Lung (tissue), 12 donors: ENCODE results near the gene IP6K3. TPM values are rescaled to one million over a fixed set of nuclear protein-coding genes. Genes with fewer than 3 reads are reported as not detected.
A peak's percentile ranks its signal among the peaks of the same experiment; 100 is the strongest.

Experiments used
- ATAC-seq: fragments of 200-7000 bp; cut with Tn5 transposase; one replicate; pipeline ENCODE4 v1.9.1; 2020; ENCODE audit warnings: moderate number of reproducible peaks; ENCODE audit not compliant: insufficient read depth, low FRiP score
- DNase-seq, 3 donors: peaks; one replicate each; pipeline ENCODE4 v3.0.0-alpha.2; 2013 to 2017
- H3K27ac ChIP-seq, 2 donors: one replicate each; pipeline ENCODE4 v1.5.1; 2013; ENCODE audit warnings: mild to moderate bottlenecking in 2 of 2, moderate library complexity in 2 of 2, control low read depth in 1 of 2, inconsistent platforms in 1 of 2, low read depth in 1 of 2, low read length in 1 of 2
- H3K27me3 ChIP-seq, 3 donors: one replicate each; pipeline ENCODE4 v1.5.1; 2013; ENCODE audit warnings: low read length in 2 of 3; ENCODE audit not compliant: control insufficient read depth in 3 of 3, insufficient read depth in 3 of 3
- H3K36me3 ChIP-seq, 4 donors: one replicate each; pipeline ENCODE4 v1.5.1; 2013; ENCODE audit warnings: low read length in 4 of 4, mild to moderate bottlenecking in 1 of 4, moderate library complexity in 1 of 4; ENCODE audit not compliant: control insufficient read depth in 4 of 4, insufficient read depth in 4 of 4
- H3K4me1 ChIP-seq, 5 donors: one replicate each; pipeline ENCODE4 v1.5.1; 2013; ENCODE audit warnings: low read length in 5 of 5, mild to moderate bottlenecking in 2 of 5, moderate library complexity in 1 of 5; ENCODE audit not compliant: control insufficient read depth in 5 of 5, insufficient read depth in 5 of 5
- H3K4me3 ChIP-seq: one replicate; pipeline ENCODE4 v1.5.1; 2013; ENCODE audit warnings: mild to moderate bottlenecking, control low read depth, moderate library complexity
- H3K9ac ChIP-seq, 2 donors: one replicate each; pipeline ENCODE4 v1.5.1; 2013; ENCODE audit warnings: low read length in 2 of 2, control low read depth in 1 of 2; ENCODE audit not compliant: insufficient read depth in 1 of 2
- H3K9me3 ChIP-seq, 4 donors: one replicate each; pipeline ENCODE4 v1.5.1; 2013; ENCODE audit warnings: low read length in 3 of 4, mild to moderate bottlenecking in 1 of 4, moderate library complexity in 1 of 4; ENCODE audit not compliant: control insufficient read depth in 4 of 4, insufficient read depth in 3 of 4
- WGBS, 2 donors: extraction: QIAGEN DNeasy Blood & Tissue Kit; methylation state at CpG; one replicate each; pipeline ENCODE4 v1.1.7; 2013; 5-methylcytosine and 5-hydroxymethylcytosine counted together
- polyA plus RNA-seq, 2 donors: library from polyadenylated mRNA; stranded (reverse); fragments of 200-250 nt; gene quantifications; one replicate each; pipeline ENCODE4 v1.2.1, GENCODE V29; 2013
- total RNA-seq, 2 donors: library from RNA; depleted of rRNA in 1 of 2; stranded (reverse); fragments of >200 nt in 1 of 2; gene quantifications; one replicate each; pipeline ENCODE4 v1.2.1, GENCODE V29; 2014 to 2021
- TF ChIP-seq, protein P1 (sequence below): IDR thresholded peaks from 2 replicates; pipeline ENCODE4 v1.5.1; 2012; ENCODE audit warnings: mild to moderate bottlenecking; ENCODE audit errors: control extremely low read depth, extremely low read depth
- donor health status: control.
- donor health status: control.
- donor health status: Bipolar disorder and iron deficiency.
- donor health status: healthy.
- donor health status: DM: yes; HTN: yes; CAD: no.

Gene IP6K3
- total and polyA plus RNA-seq, 4 donors, result 1.3 to 3.9 (median 2.5) TPM

DNA sequence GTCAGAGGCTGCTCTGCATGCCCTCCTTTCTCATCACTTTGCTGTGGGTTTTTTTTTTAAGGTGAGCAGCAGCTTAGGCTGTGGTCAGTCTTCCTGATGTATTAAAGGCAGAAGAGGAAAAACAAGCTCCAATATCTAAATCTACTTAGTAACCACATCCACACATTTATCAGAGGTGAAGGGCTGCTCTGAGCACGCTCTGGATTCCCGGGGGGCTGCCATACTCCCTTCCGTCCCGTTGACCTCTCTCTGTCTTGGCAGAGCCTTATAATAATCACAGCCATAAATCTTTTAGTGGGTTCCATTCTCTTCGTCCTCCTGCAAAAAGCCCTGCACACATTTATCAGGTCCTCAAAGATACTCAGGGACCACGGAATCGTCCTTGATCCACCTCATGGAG, 44.9 kb upstream of the IP6K3 start:
- Histone ChIP-seq H3K36me3 (peaks cover 0 to 8% (median 3%) of the 10 kb centered on the region in 4 donors), H3K4me3 (no peak overlapping the region), H3K27me3 (peaks cover 0 to 2% (median 0%) of the 10 kb centered on the region in 3 donors), H3K9me3 (peaks cover 0 to 2% (median 0%) of the 10 kb centered on the region in 4 donors), H3K4me1 (peaks cover 7 to 31% (median 14%) of the 10 kb centered on the region in 5 donors), H3K9ac (no peak overlapping the region), H3K27ac (no peak overlapping the region)
- 70 to 74% methylated on average over 7 of the region's 7 CpGs for WGBS, 2 donors
- ATAC-seq, result no peak
- TF ChIP-seq, protein P1, sequence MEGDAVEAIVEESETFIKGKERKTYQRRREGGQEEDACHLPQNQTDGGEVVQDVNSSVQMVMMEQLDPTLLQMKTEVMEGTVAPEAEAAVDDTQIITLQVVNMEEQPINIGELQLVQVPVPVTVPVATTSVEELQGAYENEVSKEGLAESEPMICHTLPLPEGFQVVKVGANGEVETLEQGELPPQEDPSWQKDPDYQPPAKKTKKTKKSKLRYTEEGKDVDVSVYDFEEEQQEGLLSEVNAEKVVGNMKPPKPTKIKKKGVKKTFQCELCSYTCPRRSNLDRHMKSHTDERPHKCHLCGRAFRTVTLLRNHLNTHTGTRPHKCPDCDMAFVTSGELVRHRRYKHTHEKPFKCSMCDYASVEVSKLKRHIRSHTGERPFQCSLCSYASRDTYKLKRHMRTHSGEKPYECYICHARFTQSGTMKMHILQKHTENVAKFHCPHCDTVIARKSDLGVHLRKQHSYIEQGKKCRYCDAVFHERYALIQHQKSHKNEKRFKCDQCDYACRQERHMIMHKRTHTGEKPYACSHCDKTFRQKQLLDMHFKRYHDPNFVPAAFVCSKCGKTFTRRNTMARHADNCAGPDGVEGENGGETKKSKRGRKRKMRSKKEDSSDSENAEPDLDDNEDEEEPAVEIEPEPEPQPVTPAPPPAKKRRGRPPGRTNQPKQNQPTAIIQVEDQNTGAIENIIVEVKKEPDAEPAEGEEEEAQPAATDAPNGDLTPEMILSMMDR, result no peak
- no peak for DNase-seq

GRCh38 chr6:33790910-33791309, 44.2 kb upstream of the IP6K3 start:
- no peak overlapping the region for H3K27ac ChIP-seq
- ATAC-seq (no peak), DNase-seq (no peak)
- no peak overlapping the region for H3K9ac ChIP-seq
- 92 to 96% methylated on average over 5 of the region's 5 CpGs for WGBS, 2 donors
- TF ChIP-seq, protein P1, result no peak
- H3K4me1 ChIP-seq, result peaks cover 7 to 38% (median 20%) of the 10 kb centered on the region in 5 donors
- H3K4me3 ChIP-seq, result no peak overlapping the region
- H3K36me3 ChIP-seq, result peaks cover 0 to 13% (median 3%) of the 10 kb centered on the region in 4 donors
- H3K9me3 ChIP-seq, result no peaks in the 10 kb centered on the region
- H3K27me3 ChIP-seq, result peaks cover 0 to 2% (median 0%) of the 10 kb centered on the region in 3 donors

DNA sequence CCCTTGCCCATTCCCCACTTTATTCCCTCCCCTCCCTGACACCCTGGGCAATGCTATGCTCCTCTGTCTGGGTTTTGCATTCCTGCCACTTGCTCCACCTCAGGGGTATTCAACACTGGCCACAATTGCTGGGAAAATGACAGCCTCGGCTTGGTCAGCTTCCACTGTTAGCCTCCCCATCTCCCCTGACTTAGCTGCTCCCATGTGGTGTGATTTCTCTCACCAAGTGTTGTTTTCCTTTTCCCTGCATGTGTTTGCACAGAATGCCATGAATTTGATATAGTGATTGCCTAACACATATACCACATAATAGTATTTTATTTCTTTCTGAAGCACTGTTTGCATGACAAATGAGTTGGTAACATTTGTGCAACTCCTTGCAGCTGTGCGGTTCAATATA, 43.7 kb upstream of the IP6K3 start:
- TF ChIP-seq, protein P1, result no peak
- Histone ChIP-seq H3K27ac (no peak overlapping the region), H3K9me3 (no peaks in the 10 kb centered on the region), H3K4me3 (no peak overlapping the region), H3K9ac (no peak overlapping the region), H3K36me3 (peaks cover 0 to 17% (median 3%) of the 10 kb centered on the region in 4 donors), H3K27me3 (peaks cover 0 to 2% (median 0%) of the 10 kb centered on the region in 3 donors), H3K4me1 (peaks cover 7 to 44% (median 20%) of the 10 kb centered on the region in 5 donors)
- DNase-seq (no peak), ATAC-seq (no peak)
- 80 to 81% methylated on average over 2 of the region's 2 CpGs for WGBS, 2 donors

DNA sequence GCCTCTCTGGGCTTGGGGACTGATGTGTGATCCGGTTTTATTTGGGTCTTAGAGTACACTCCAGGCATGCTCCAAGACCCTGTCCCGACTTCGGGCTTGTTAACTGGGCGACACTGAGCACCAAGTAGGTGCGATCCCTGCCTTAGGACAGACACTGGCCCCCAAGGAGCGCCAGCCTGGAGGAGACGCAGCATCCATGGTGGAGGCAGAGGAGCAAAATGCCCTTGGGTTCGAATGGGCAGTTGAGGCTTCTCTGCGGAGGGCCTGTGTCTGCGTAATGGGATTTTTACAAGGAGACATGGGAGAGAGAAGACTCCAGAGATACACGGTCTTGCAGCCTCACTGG, 42.8 kb upstream of the IP6K3 start:
- ATAC-seq, result no peak
- no peak overlapping the region for H3K4me3 ChIP-seq
- H3K9ac ChIP-seq, result peak overlapping the region in 1 of 2 donors; percentile 40
- TF ChIP-seq, protein P1, result no peak
- no peak overlapping the region for H3K27ac ChIP-seq
- peaks cover 0 to 2% (median 0%) of the 10 kb centered on the region in 3 donors for H3K27me3 ChIP-seq
- H3K4me1 ChIP-seq, result peaks cover 10 to 40% (median 20%) of the 10 kb centered on the region in 5 donors
- 91 to 94% methylated on average over 11 of the region's 11 CpGs for WGBS, 2 donors
- H3K9me3 ChIP-seq, result no peaks in the 10 kb centered on the region
- no peak for DNase-seq
- H3K36me3 ChIP-seq, result peaks cover 0 to 22% (median 5%) of the 10 kb centered on the region in 4 donors
